GM12801 (cell line): ENCODE measurements around the gene FAM53C.

ENCODE experiments used
- CTCF ChIP-seq: IDR thresholded peaks from one replicate; pipeline ENCODE4 v1.5.1; 2011; ENCODE audit warnings: control low read depth; ENCODE audit not compliant: insufficient read length; ENCODE audit errors: extremely low read depth

FAM53C gene

GRCh38 chr5:138337685-138338410 lies at the start of gene FAM53C:
Gene FAM53C, plus strand, starts transcription at chr5:138338266. Its CDS starts 3,070 bp downstream, at chr5:138341336.
- TF ChIP-seq CTCF: no peak

GRCh38 chr5:138289296-138289695 lies 48.8 kb upstream of the FAM53C start:
- TF ChIP-seq CTCF: no peak

- TF ChIP-seq CTCF: no peak
These were observed 34.7 kb upstream of the FAM53C start for GRCh38 chr5:138303372-138303771.

- no peak for TF ChIP-seq CTCF
These were observed 32.3 kb upstream of the FAM53C start for GRCh38 chr5:138305797-138306196.

GRCh38 chr5:138315751-138316278 lies 22.3 kb upstream of the FAM53C start:
- no peak for TF ChIP-seq CTCF

GRCh38 chr5:138316355-138316754 lies 21.7 kb upstream of the FAM53C start:
- no peak for TF ChIP-seq CTCF

- TF ChIP-seq CTCF: no peak
These were observed 7.1 kb upstream of the FAM53C start for GRCh38 chr5:138330813-138331448.
